ENCODE results near the gene CEP57L1. TPM values are rescaled to one million over a fixed set of nuclear protein-coding genes. Genes with fewer than 3 reads are reported as not detected.

CEP57L1 gene
- total RNA-seq, 1 donor from 2014 or later = 14.0 TPM

DNA sequence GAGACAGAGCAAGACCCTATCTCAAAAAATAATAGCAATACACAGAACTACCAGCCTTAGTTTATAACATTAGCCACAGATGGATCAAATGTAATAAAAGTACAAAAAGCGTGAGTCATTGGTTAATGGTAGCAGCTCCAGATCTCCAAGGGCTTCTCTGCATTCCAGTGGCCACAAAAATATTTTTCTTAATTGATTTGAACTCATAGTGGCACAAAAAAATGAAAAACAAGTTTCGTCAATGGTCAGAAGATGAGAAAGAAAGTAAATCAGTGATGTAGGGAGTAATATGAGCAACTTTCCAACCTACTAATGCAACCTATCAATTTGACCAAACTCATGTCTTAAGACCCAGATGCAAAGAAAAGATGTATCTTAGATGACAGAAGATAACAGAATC lies 79.6 kb downstream of the CEP57L1 start:
- peaks cover 5% of the 10 kb centered on the region for H3K36me3 Mint-ChIP-seq (ENCODE audit: low read depth)
- H3K4me1 Mint-ChIP-seq (ENCODE audit: low read depth) = peaks cover 4% of the 10 kb centered on the region
- TF ChIP-seq, protein P1, sequence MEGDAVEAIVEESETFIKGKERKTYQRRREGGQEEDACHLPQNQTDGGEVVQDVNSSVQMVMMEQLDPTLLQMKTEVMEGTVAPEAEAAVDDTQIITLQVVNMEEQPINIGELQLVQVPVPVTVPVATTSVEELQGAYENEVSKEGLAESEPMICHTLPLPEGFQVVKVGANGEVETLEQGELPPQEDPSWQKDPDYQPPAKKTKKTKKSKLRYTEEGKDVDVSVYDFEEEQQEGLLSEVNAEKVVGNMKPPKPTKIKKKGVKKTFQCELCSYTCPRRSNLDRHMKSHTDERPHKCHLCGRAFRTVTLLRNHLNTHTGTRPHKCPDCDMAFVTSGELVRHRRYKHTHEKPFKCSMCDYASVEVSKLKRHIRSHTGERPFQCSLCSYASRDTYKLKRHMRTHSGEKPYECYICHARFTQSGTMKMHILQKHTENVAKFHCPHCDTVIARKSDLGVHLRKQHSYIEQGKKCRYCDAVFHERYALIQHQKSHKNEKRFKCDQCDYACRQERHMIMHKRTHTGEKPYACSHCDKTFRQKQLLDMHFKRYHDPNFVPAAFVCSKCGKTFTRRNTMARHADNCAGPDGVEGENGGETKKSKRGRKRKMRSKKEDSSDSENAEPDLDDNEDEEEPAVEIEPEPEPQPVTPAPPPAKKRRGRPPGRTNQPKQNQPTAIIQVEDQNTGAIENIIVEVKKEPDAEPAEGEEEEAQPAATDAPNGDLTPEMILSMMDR (IDR thresholded peaks at IDR 0.05) = no peak
- peaks cover 25% of the 10 kb centered on the region for H3K9me3 Mint-ChIP-seq (ENCODE audit: low read depth)
- no peak overlapping the region for H3K27ac Mint-ChIP-seq (ENCODE audit: unreplicated experiment)
- no peak overlapping the region for H3K4me3 Mint-ChIP-seq (ENCODE audit: unreplicated experiment)
- no peak for DNase-seq (ENCODE audit: low spot score)
- H3K27me3 Mint-ChIP-seq (ENCODE audit: low read depth) = no peaks in the 10 kb centered on the region

DNA sequence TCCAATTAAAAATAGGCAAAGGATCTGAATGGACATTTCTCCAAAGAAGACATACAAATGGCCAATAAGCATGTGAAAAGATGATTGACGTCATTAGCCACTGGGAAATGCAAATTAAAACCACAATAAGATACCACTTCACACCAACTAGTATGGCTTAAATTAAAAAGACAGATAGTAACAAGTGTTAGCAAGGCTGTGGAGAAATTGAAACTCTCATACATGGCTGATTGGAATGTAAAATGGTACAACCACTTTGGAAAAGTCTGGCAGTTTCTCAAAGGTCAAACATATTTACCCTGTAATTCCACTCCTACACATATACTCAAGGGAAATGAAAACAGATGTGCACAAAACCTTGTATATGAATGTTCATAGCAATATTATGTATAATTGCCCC lies 83.6 kb downstream of the CEP57L1 start:
- peaks cover 5% of the 10 kb centered on the region for H3K36me3 Mint-ChIP-seq (ENCODE audit: low read depth)
- no peak for DNase-seq (ENCODE audit: low spot score)
- peaks cover 6% of the 10 kb centered on the region for H3K4me1 Mint-ChIP-seq (ENCODE audit: low read depth)
- peaks cover 13% of the 10 kb centered on the region for H3K27me3 Mint-ChIP-seq (ENCODE audit: low read depth)
- peaks cover 25% of the 10 kb centered on the region for H3K9me3 Mint-ChIP-seq (ENCODE audit: low read depth)
- no peak overlapping the region for H3K27ac Mint-ChIP-seq (ENCODE audit: unreplicated experiment)
- TF ChIP-seq, protein P1 (IDR thresholded peaks at IDR 0.05) = no peak
- no peak overlapping the region for H3K4me3 Mint-ChIP-seq (ENCODE audit: unreplicated experiment)

DNA sequence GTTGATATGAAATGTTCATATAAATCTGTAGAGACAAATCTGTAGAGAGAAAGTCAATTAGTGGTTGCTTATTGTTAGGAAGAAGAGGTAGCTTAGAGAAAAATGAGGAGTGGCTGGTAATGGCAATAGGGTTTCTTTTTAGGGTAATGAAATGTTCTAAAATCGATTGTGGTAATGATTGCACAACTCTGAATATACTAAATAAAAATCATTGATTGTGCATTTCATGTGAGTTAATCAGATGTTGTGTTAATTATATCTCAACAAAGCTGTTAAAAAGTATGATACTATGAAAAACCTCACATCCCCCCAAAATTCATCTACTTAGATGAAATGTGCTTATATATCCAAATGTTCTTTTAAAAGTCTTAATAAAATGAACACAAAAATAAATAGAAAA lies 84.2 kb downstream of the CEP57L1 start:
- Mint-ChIP-seq H3K9me3 (ENCODE audit: low read depth) (peaks cover 25% of the 10 kb centered on the region), H3K4me1 (ENCODE audit: low read depth) (peaks cover 6% of the 10 kb centered on the region), H3K4me3 (ENCODE audit: unreplicated experiment) (no peak overlapping the region), H3K27me3 (ENCODE audit: low read depth) (peaks cover 19% of the 10 kb centered on the region), H3K36me3 (ENCODE audit: low read depth) (peaks cover 5% of the 10 kb centered on the region), H3K27ac (ENCODE audit: unreplicated experiment) (no peak overlapping the region)
- no peak for DNase-seq (ENCODE audit: low spot score)
- TF ChIP-seq, protein P1 (IDR thresholded peaks at IDR 0.05) = no peak

DNA sequence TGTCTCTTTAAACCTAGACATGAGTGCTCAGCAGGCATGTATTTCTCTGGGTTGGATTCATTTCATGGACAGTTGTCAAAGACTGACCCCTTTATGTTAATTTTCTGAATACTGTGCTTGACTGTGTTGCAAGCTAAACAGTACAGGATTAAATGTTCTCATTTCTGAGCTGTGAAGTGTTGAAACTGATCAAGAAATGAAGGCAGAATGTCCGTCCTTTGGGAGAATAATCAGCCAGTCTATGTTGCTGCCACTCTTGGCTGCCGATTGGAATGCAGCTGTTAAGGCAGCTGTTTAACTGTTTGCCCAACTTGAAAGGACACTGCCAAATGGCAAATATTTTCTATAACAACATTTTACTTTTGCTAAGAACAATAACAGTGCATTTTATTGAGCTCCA lies 87.3 kb downstream of the CEP57L1 start:
- Mint-ChIP-seq H3K27me3 (ENCODE audit: low read depth) (peaks cover 34% of the 10 kb centered on the region), H3K4me3 (ENCODE audit: unreplicated experiment) (no peak overlapping the region), H3K9me3 (ENCODE audit: low read depth) (peaks cover 11% of the 10 kb centered on the region), H3K4me1 (ENCODE audit: low read depth) (peaks cover 6% of the 10 kb centered on the region), H3K36me3 (ENCODE audit: low read depth) (no peaks in the 10 kb centered on the region), H3K27ac (ENCODE audit: unreplicated experiment) (no peak overlapping the region)
- TF ChIP-seq, protein P1 (IDR thresholded peaks at IDR 0.05) = no peak
- no peak for DNase-seq (ENCODE audit: low spot score)

DNA sequence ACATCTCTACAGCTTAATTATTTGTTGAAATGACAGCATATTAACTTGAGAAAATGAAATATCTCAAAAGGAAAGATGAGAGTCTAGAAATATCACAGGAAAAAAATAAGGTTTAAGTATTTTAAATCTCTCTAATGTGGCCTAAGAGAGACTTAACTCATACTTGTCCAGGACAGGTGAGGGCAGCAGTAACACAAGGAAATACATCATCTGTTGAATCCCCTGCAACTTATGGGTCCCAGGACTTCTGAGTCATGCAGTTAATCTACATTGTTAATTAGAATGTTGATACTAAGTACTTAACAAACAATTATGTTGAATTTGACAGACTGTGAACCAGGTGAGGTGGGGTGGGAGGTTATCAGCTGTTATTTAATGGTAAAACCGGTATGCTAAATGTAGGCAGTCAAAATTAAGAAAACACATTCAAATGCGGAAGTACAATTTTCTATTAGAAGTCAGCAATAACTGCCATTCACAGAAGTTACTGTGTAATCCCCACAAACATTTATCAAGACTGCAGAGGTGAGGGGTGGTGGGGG lies 87.9 kb downstream of the CEP57L1 start:
- TF ChIP-seq, protein P1 (IDR thresholded peaks at IDR 0.05) = no peak
- H3K4me1 Mint-ChIP-seq (ENCODE audit: low read depth) = peaks cover 6% of the 10 kb centered on the region
- DNase-seq (ENCODE audit: low spot score) = no peak
- no peaks in the 10 kb centered on the region for H3K36me3 Mint-ChIP-seq (ENCODE audit: low read depth)
- no peak overlapping the region for H3K27ac Mint-ChIP-seq (ENCODE audit: unreplicated experiment)
- no peak overlapping the region for H3K4me3 Mint-ChIP-seq (ENCODE audit: unreplicated experiment)
- peaks cover 9% of the 10 kb centered on the region for H3K9me3 Mint-ChIP-seq (ENCODE audit: low read depth)
- peaks cover 34% of the 10 kb centered on the region for H3K27me3 Mint-ChIP-seq (ENCODE audit: low read depth)

Measured in chondrocyte (in vitro differentiated cells).